ENCODE data around the gene UTP11. TPM values are rescaled to one million over a fixed set of nuclear protein-coding genes. Genes with fewer than 3 reads are reported as not detected.

UTP11 gene
- total RNA-seq, 1 donor from 2014 or later = 39.6 TPM

GRCh38 chr1:37999430-38000232, 12.9 kb upstream of the UTP11 start:
- intact Hi-C loops (cut with micrococcal nuclease) = no loop called here
- peaks cover 97% of the 10 kb centered on the region for H3K4me1 ChIP-seq
- no peaks in the 10 kb centered on the region for H3K9me3 ChIP-seq (replicated peaks)
- H3K36me3 ChIP-seq = peaks cover 13% of the 10 kb centered on the region
- H3K4me3 ChIP-seq = peak overlapping the region; percentile 45
- DNase-seq = peak; percentile 66
- H3K27ac ChIP-seq (replicated peaks) = peak overlapping the region; percentile 95
- TF ChIP-seq CTCF (IDR thresholded peaks at IDR 0.05; ENCODE audit: borderline replicate concordance) = no peak
- H3K27me3 ChIP-seq (ENCODE audit: low read depth) = no peaks in the 10 kb centered on the region

- DNase-seq = no peak
- Histone ChIP-seq H3K9me3 (replicated peaks) (no peaks in the 10 kb centered on the region), H3K36me3 (peaks cover 13% of the 10 kb centered on the region), H3K27me3 (ENCODE audit: low read depth) (no peaks in the 10 kb centered on the region), H3K27ac (replicated peaks) (peak overlapping the region; percentile 95), H3K4me3 (peak overlapping the region; percentile 45), H3K4me1 (peaks cover 96% of the 10 kb centered on the region)
- TF ChIP-seq CTCF (IDR thresholded peaks at IDR 0.05; ENCODE audit: borderline replicate concordance) = no peak
- intact Hi-C loops (cut with micrococcal nuclease) = no loop called here
Measured at GRCh38 chr1:38000233-38000528, 12.4 kb upstream of the UTP11 start.

- peak; percentile 49 for DNase-seq
- H3K4me3 ChIP-seq = peak overlapping the region; percentile 45
- H3K27ac ChIP-seq (replicated peaks) = peak overlapping the region; percentile 95
- H3K4me1 ChIP-seq = peaks cover 93% of the 10 kb centered on the region
- no peak for TF ChIP-seq CTCF (IDR thresholded peaks at IDR 0.05; ENCODE audit: borderline replicate concordance)
- H3K27me3 ChIP-seq (ENCODE audit: low read depth) = no peaks in the 10 kb centered on the region
- peaks cover 13% of the 10 kb centered on the region for H3K36me3 ChIP-seq
- intact Hi-C loops (cut with micrococcal nuclease) = no loop called here
- no peaks in the 10 kb centered on the region for H3K9me3 ChIP-seq (replicated peaks)
Measured at GRCh38 chr1:38000529-38001455, 11.7 kb upstream of the UTP11 start.

GRCh38 chr1:38003261-38004250, 9.0 kb upstream of the UTP11 start:
- Histone ChIP-seq H3K4me3 (peak overlapping the region; percentile 78), H3K9me3 (replicated peaks) (no peaks in the 10 kb centered on the region), H3K27ac (replicated peaks) (peak overlapping the region; percentile 95), H3K27me3 (ENCODE audit: low read depth) (no peaks in the 10 kb centered on the region), H3K36me3 (no peaks in the 10 kb centered on the region), H3K4me1 (peaks cover 76% of the 10 kb centered on the region)
- intact Hi-C loops (cut with micrococcal nuclease) = no loop called here
- DNase-seq = no peak
- TF ChIP-seq CTCF (IDR thresholded peaks at IDR 0.05; ENCODE audit: borderline replicate concordance) = no peak
